Neural progenitor cell (in vitro differentiated cells): Measurements from ENCODE around the gene MGAT3. TPM values are rescaled to one million over a fixed set of nuclear protein-coding genes. Genes with fewer than 3 reads are reported as not detected.

Source experiments
- DNase-seq: peaks from one replicate; pipeline ENCODE4 v3.0.0-alpha.2; 2016; ENCODE audit warnings: low spot score
- H2AFZ ChIP-seq: fragments of 200-600 bp; sonication (generic); replicated peaks from 2 replicates; pipeline ENCODE4 v1.6.1; 2016; ENCODE audit warnings: antibody characterized with exemption
- H3F3A ChIP-seq: fragments of 200-600 bp; sonication (generic); 2 replicates; pipeline ENCODE4 v1.6.1; 2016; ENCODE audit warnings: antibody characterized with exemption, low read depth
- H3K27ac ChIP-seq: fragments of 200-600 bp; sonication (generic); 2 replicates; pipeline ENCODE4 v1.5.1; 2016; ENCODE audit warnings: mild to moderate bottlenecking
- H3K27me3 ChIP-seq: fragments of 200-600 bp; sonication (generic); 2 replicates; pipeline ENCODE4 v1.6.1; 2016; ENCODE audit warnings: mild to moderate bottlenecking, moderate library complexity
- H3K36me3 ChIP-seq: fragments of 200-600 bp; sonication (generic); 2 replicates; pipeline ENCODE4 v1.5.1; 2016
- H3K4me1 ChIP-seq: fragments of 200-600 bp; sonication (generic); 2 replicates; pipeline ENCODE4 v1.6.1; 2016; ENCODE audit warnings: mixed run types
- H3K4me2 ChIP-seq: fragments of 200-600 bp; sonication (generic); 2 replicates; pipeline ENCODE4 v1.6.1; 2016
- H3K4me3 ChIP-seq: fragments of 200-600 bp; sonication (generic); 2 replicates; pipeline ENCODE4 v1.5.1; 2016
- H3K79me2 ChIP-seq: fragments of 200-600 bp; sonication (generic); 2 replicates; pipeline ENCODE4 v1.6.1; 2016; ENCODE audit warnings: low read depth
- H3K9ac ChIP-seq: fragments of 200-600 bp; sonication (generic); 2 replicates; pipeline ENCODE4 v1.6.1; 2016
- H3K9me3 ChIP-seq: fragments of 200-600 bp; sonication (generic); 2 replicates; pipeline ENCODE4 v1.5.1; 2016; ENCODE audit warnings: low read depth
- H4K20me1 ChIP-seq: fragments of 200-600 bp; sonication (generic); 2 replicates; pipeline ENCODE4 v1.6.1; 2016; ENCODE audit warnings: low read depth
- H3K27ac Mint-ChIP-seq: 3 replicates; pipeline ENCODE4 v1.8.0; 2021; ENCODE audit warnings: mixed read lengths
- H3K27me3 Mint-ChIP-seq: 2 replicates; pipeline ENCODE4 v1.8.0; 2022; ENCODE audit warnings: low read depth, mild to moderate bottlenecking, inconsistent platforms, moderate library complexity, mixed read lengths; ENCODE audit not compliant: insufficient read depth
- H3K36me3 Mint-ChIP-seq: 3 replicates; pipeline ENCODE4 v1.8.0; 2021; ENCODE audit warnings: mixed read lengths
- H3K4me1 Mint-ChIP-seq: 3 replicates; pipeline ENCODE4 v1.8.0; 2021; ENCODE audit warnings: mixed read lengths
- H3K4me3 Mint-ChIP-seq: 3 replicates; pipeline ENCODE4 v1.8.0; 2021; ENCODE audit warnings: mild to moderate bottlenecking, moderate library complexity, mixed read lengths
- H3K9me3 Mint-ChIP-seq: 3 replicates; pipeline ENCODE4 v1.8.0; 2020; ENCODE audit warnings: mixed read lengths
- CTCF ChIP-seq: fragments of 200-600 bp; sonication (generic); IDR thresholded peaks from 2 replicates; pipeline ENCODE4 v1.5.1; 2017; ENCODE audit warnings: antibody characterized with exemption, mild to moderate bottlenecking
- EZH2 ChIP-seq: fragments of 200-600 bp; sonication (generic); IDR thresholded peaks from 2 replicates; pipeline ENCODE4 v1.6.1; 2017; ENCODE audit warnings: antibody characterized with exemption, mild to moderate bottlenecking, moderate library complexity
- EZH2phosphoT487 ChIP-seq: fragments of 200-600 bp; sonication (generic); IDR thresholded peaks from 2 replicates; pipeline ENCODE4 v1.6.1; 2017; ENCODE audit warnings: antibody characterized with exemption
- total RNA-seq: library from RNA; depleted of rRNA; stranded (reverse); fragments of >200 nt; gene quantifications from 2 replicates; pipeline ENCODE4 v1.2.3, GENCODE V29; 2015; ENCODE audit warnings: low replicate concordance

MGAT3 gene
- total RNA-seq, 1 donor from 2014 or later: 7.5 TPM

GRCh38 chr22:39472570-39473556 lies 16.1 kb downstream of the MGAT3 start:
- Histone ChIP-seq H3K4me2 (no peak overlapping the region), H3K4me1 (peaks cover 58% of the 10 kb centered on the region), H3K79me2 (no peaks in the 10 kb centered on the region), H3K4me3 (no peak overlapping the region), H3K27me3 (no peaks in the 10 kb centered on the region), H3K9ac (no peak overlapping the region), H3F3A (peaks cover 19% of the 10 kb centered on the region), H3K27ac (no peak overlapping the region), H2AFZ (no peak overlapping the region), H3K9me3 (no peaks in the 10 kb centered on the region), H3K36me3 (no peaks in the 10 kb centered on the region), H4K20me1 (peaks cover 90% of the 10 kb centered on the region)
- no peak for TF ChIP-seq EZH2
- no peak for TF ChIP-seq EZH2phosphoT487
- no peak for TF ChIP-seq CTCF
- peak overlapping the region; percentile 33 for H3K4me3 Mint-ChIP-seq
- H3K36me3 Mint-ChIP-seq: peaks cover 2% of the 10 kb centered on the region
- H3K27me3 Mint-ChIP-seq: peaks cover 3% of the 10 kb centered on the region
- H3K4me1 Mint-ChIP-seq: peaks cover 71% of the 10 kb centered on the region
- H3K9me3 Mint-ChIP-seq: peaks cover 2% of the 10 kb centered on the region
- no peak for DNase-seq
- no peak overlapping the region for H3K27ac Mint-ChIP-seq

GRCh38 chr22:39473851-39474250 lies 17.0 kb downstream of the MGAT3 start:
- Histone ChIP-seq H3K9me3 (no peaks in the 10 kb centered on the region), H2AFZ (no peak overlapping the region), H3K9ac (no peak overlapping the region), H3K4me2 (no peak overlapping the region), H3K79me2 (no peaks in the 10 kb centered on the region), H3K4me1 (peaks cover 58% of the 10 kb centered on the region), H3K27me3 (no peaks in the 10 kb centered on the region), H4K20me1 (peaks cover 92% of the 10 kb centered on the region), H3F3A (peaks cover 19% of the 10 kb centered on the region), H3K36me3 (no peaks in the 10 kb centered on the region), H3K27ac (no peak overlapping the region), H3K4me3 (no peak overlapping the region)
- Mint-ChIP-seq H3K9me3 (peaks cover 2% of the 10 kb centered on the region), H3K4me1 (peaks cover 65% of the 10 kb centered on the region), H3K4me3 (no peak overlapping the region), H3K27me3 (peaks cover 3% of the 10 kb centered on the region), H3K27ac (no peak overlapping the region), H3K36me3 (no peaks in the 10 kb centered on the region)
- no peak for TF ChIP-seq EZH2
- no peak for TF ChIP-seq EZH2phosphoT487
- no peak for TF ChIP-seq CTCF
- DNase-seq: no peak

- no peak for DNase-seq
- Histone ChIP-seq H2AFZ (no peak overlapping the region), H3K9ac (no peak overlapping the region), H3K36me3 (no peaks in the 10 kb centered on the region), H3K27ac (no peak overlapping the region), H3F3A (peaks cover 19% of the 10 kb centered on the region), H3K4me3 (no peak overlapping the region), H3K9me3 (no peaks in the 10 kb centered on the region), H3K27me3 (no peaks in the 10 kb centered on the region), H4K20me1 (peaks cover 97% of the 10 kb centered on the region), H3K4me2 (no peak overlapping the region), H3K79me2 (no peaks in the 10 kb centered on the region), H3K4me1 (peaks cover 54% of the 10 kb centered on the region)
- no peaks in the 10 kb centered on the region for H3K36me3 Mint-ChIP-seq
- H3K27ac Mint-ChIP-seq: peak overlapping the region; percentile 33
- TF ChIP-seq EZH2 (no peak), CTCF (no peak), EZH2phosphoT487 (no peak)
- peaks cover 3% of the 10 kb centered on the region for H3K27me3 Mint-ChIP-seq
- H3K4me3 Mint-ChIP-seq: no peak overlapping the region
- H3K4me1 Mint-ChIP-seq: peaks cover 65% of the 10 kb centered on the region
- peaks cover 2% of the 10 kb centered on the region for H3K9me3 Mint-ChIP-seq
These were observed 17.7 kb downstream of the MGAT3 start for GRCh38 chr22:39474351-39475111.
